Heart left ventricle (tissue), 16 donors: ENCODE measurements around the gene KIF5C. TPM values are rescaled to one million over a fixed set of nuclear protein-coding genes. Genes with fewer than 3 reads are reported as not detected.

Experiments
- ATAC-seq, 4 donors: fragments of 200-7000 bp; cut with Tn5 transposase; one replicate each; pipeline ENCODE4 v1.9.1; 2020 to 2022; ENCODE audit warnings: moderate library complexity in 4 of 4, mild to moderate bottlenecking in 3 of 4, moderate number of reproducible peaks in 1 of 4
- DNase-seq, 5 donors: peaks; one replicate each; pipeline ENCODE4 v3.0.0-alpha.2; 2020
- H3K27ac ChIP-seq, 12 donors: fragments of 200-600 bp; sonication (generic) in 4 of 12; one replicate each; pipeline versions ENCODE4 v1.5.0 to v1.8.0; 2016 to 2022; ENCODE audit warnings: mild to moderate bottlenecking in 2 of 12
- H3K27me3 ChIP-seq, 9 donors: fragments of 200-600 bp; sonication (generic) in 2 of 9; one replicate each; pipeline versions ENCODE4 v1.5.1 to v1.8.0; 2016 to 2022; ENCODE audit warnings: mild to moderate bottlenecking in 3 of 9
- H3K36me3 ChIP-seq, 9 donors: fragments of 200-600 bp; sonication (generic) in 2 of 9; one replicate each; pipeline versions ENCODE4 v1.5.0 to v1.8.0; 2018 to 2022; ENCODE audit warnings: mild to moderate bottlenecking in 2 of 9
- H3K4me1 ChIP-seq, 12 donors: fragments of 200-600 bp; sonication (generic) in 4 of 12; one replicate each; pipeline versions ENCODE4 v1.5.0 to v1.8.0; 2016 to 2022; ENCODE audit warnings: mild to moderate bottlenecking in 3 of 12
- H3K4me3 ChIP-seq, 12 donors: fragments of 200-600 bp; sonication (generic) in 4 of 12; one replicate each; pipeline versions ENCODE4 v1.5.0 to v1.8.0; 2017 to 2022; ENCODE audit warnings: mild to moderate bottlenecking in 9 of 12, moderate library complexity in 4 of 12
- H3K9me3 ChIP-seq, 12 donors: fragments of 200-600 bp; sonication (generic) in 4 of 12; one replicate each; pipeline versions ENCODE4 v1.5.0 to v1.8.0; 2016 to 2022; ENCODE audit warnings: mild to moderate bottlenecking in 1 of 12
- POLR2A ChIP-seq, 2 donors: fragments of 450-650 bp; IDR thresholded peaks; one replicate each; pipeline ENCODE4 v1.6.1; 2017; ENCODE audit warnings: antibody characterized with exemption in 2 of 2, mild to moderate bottlenecking in 2 of 2, moderate library complexity in 2 of 2
- WGBS, 4 donors: extraction: QIAGEN DNeasy Blood & Tissue Kit in 2 of 4; methylation state at CpG; one replicate each; pipeline versions ENCODE4 v1.1.5 to v1.1.7; 2013 to 2018; 5-methylcytosine and 5-hydroxymethylcytosine counted together
- intact Hi-C, 10 donors: fragments of 100-400 bp; cut with DNase I; formaldehyde crosslinking; loops; one replicate each; pipeline versions ENCODE4 v1.11.1 to v1.14.2; 2022
- polyA plus RNA-seq, 2 donors: library from polyadenylated mRNA; stranded (reverse); fragments of 200-250 nt; gene quantifications; one replicate each; pipeline ENCODE4 v1.2.3, GENCODE V29; 2013
- total RNA-seq, 9 donors: library from RNA; depleted of rRNA in 2 of 9; stranded (reverse); fragments of >200 nt in 2 of 9; fragmentation: NEBNext Ultra II Directional in 3 of 9; extraction: Animal tissue kit (Norgen Biotek cat#: 25700) in 3 of 9; gene quantifications; one replicate each; pipeline versions ENCODE4 v1.1.0 to v1.2.4, GENCODE V29; 2016 to 2023
- TF ChIP-seq, protein P1 (sequence below), 12 donors: fragments of 200-600 bp; sonication (generic) in 4 of 12; IDR thresholded peaks; one replicate each; pipeline versions ENCODE4 v1.5.0 to v1.8.0; 2018 to 2022; ENCODE audit warnings: antibody characterized with exemption in 12 of 12, mild to moderate bottlenecking in 5 of 12
- donor health status: ischemic (EF 13 %, LVEDD 7.1; RV severe dilation, severe dysfunction).
- donor health status: healthy with polysubstance abuse.
- donor health status: DM: no; HTN: yes; CAD: no.
- donor health status: DM: no; HTN: no; CAD: no.
- donor health status: ischemic (EF 25% LVEDD 6.9; RV normal size, moderate dysfunction).
- donor health status: ischemic (EF 25% LVEDD 5.7; RV mildly dilated, moderate dysfunction).
- donor health status: healthy.
- donor health status: DM: yes; HTN: yes; CAD: no.
- donor health status: ischemic (EF 35%, LVEDD 5.7; RV mildly dilated, moderate dysfunction).
- donor health status: nonischemic (EF 11% LVEDD 7.7; RV severe dilation, severe dysfunction).
- donor health status: DM: yes; HTN: yes; CAD: no.
- donor health status: PGD.
- donor health status: ischemic (EF 29% LVEDD 5.4; RV normal size, mild dysfunction).
- donor health status: nonischemic (EF 23%, LVEDD 6.1; RV moderate dilation, normal function).

Gene KIF5C
- total and polyA plus RNA-seq, 11 donors = 0.22 to 1.4 (median 0.48) TPM

GRCh38 chr2:148913061-148913460, 38.0 kb downstream of the KIF5C start:
- TF ChIP-seq POLR2A (IDR thresholded peaks at IDR 0.05) = no peak
- TF ChIP-seq, protein P1, sequence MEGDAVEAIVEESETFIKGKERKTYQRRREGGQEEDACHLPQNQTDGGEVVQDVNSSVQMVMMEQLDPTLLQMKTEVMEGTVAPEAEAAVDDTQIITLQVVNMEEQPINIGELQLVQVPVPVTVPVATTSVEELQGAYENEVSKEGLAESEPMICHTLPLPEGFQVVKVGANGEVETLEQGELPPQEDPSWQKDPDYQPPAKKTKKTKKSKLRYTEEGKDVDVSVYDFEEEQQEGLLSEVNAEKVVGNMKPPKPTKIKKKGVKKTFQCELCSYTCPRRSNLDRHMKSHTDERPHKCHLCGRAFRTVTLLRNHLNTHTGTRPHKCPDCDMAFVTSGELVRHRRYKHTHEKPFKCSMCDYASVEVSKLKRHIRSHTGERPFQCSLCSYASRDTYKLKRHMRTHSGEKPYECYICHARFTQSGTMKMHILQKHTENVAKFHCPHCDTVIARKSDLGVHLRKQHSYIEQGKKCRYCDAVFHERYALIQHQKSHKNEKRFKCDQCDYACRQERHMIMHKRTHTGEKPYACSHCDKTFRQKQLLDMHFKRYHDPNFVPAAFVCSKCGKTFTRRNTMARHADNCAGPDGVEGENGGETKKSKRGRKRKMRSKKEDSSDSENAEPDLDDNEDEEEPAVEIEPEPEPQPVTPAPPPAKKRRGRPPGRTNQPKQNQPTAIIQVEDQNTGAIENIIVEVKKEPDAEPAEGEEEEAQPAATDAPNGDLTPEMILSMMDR (IDR thresholded peaks at IDR 0.05) = no peak
- Histone ChIP-seq H3K4me3 (no peak overlapping the region), H3K9me3 (peaks cover 0 to 4% (median 0%) of the 10 kb centered on the region in 12 donors), H3K27me3 (no peaks in the 10 kb centered on the region), H3K27ac (no peak overlapping the region), H3K36me3 (no peaks in the 10 kb centered on the region), H3K4me1 (no peaks in the 10 kb centered on the region)
- intact Hi-C loops = no loop called here
- DNase-seq (no peak), ATAC-seq (no peak)

GRCh38 chr2:148913492-148913891, 38.5 kb downstream of the KIF5C start:
- 93 to 97% (median 94%) methylated on average over 8 of the region's 8 CpGs for WGBS, 4 donors

GRCh38 chr2:148914463-148914862, 39.4 kb downstream of the KIF5C start:
- TF ChIP-seq, protein P1 (IDR thresholded peaks at IDR 0.05) = no peak
- no peak for TF ChIP-seq POLR2A (IDR thresholded peaks at IDR 0.05)
- Histone ChIP-seq H3K27me3 (no peaks in the 10 kb centered on the region), H3K27ac (no peak overlapping the region), H3K4me1 (no peaks in the 10 kb centered on the region), H3K4me3 (no peak overlapping the region), H3K9me3 (peaks cover 0 to 15% (median 3%) of the 10 kb centered on the region in 12 donors), H3K36me3 (no peaks in the 10 kb centered on the region)
- ATAC-seq (no peak), DNase-seq (no peak)
- WGBS, 4 donors = 79 to 90% (median 83%) methylated on average over 4 of the region's 4 CpGs
- intact Hi-C loops = no loop called here

More at GRCh38 chr2:148913492-148913891, 38.5 kb downstream of the KIF5C start:
- no peak for DNase-seq
- Histone ChIP-seq H3K4me3 (no peak overlapping the region), H3K4me1 (no peaks in the 10 kb centered on the region), H3K27me3 (no peaks in the 10 kb centered on the region), H3K9me3 (peaks cover 0 to 8% (median under 1%) of the 10 kb centered on the region in 12 donors), H3K27ac (no peak overlapping the region), H3K36me3 (no peaks in the 10 kb centered on the region)
- no peak for TF ChIP-seq POLR2A (IDR thresholded peaks at IDR 0.05)
- TF ChIP-seq, protein P1 (IDR thresholded peaks at IDR 0.05) = no peak
- ATAC-seq = no peak
- intact Hi-C loops = no loop called here

GRCh38 chr2:148917431-148917830, 42.4 kb downstream of the KIF5C start:
- no peaks in the 10 kb centered on the region for H3K36me3 ChIP-seq
- no peak for TF ChIP-seq POLR2A (IDR thresholded peaks at IDR 0.05)
- TF ChIP-seq, protein P1 (IDR thresholded peaks at IDR 0.05) = no peak
- 84 to 100% (median 86%) methylated on average over 1 of the region's 1 CpG for WGBS, 4 donors
- H3K27ac ChIP-seq = no peak overlapping the region
- ATAC-seq (no peak), DNase-seq (no peak)
- peaks cover 0 to 15% (median 3%) of the 10 kb centered on the region in 12 donors for H3K9me3 ChIP-seq
- H3K4me3 ChIP-seq = no peak overlapping the region
- intact Hi-C loops = no loop called here
- no peaks in the 10 kb centered on the region for H3K4me1 ChIP-seq
- no peaks in the 10 kb centered on the region for H3K27me3 ChIP-seq
